ENCODE measurements around the gene NPIPB5.
"Not testable (repeated sequence)": the region's sequence is repeated elsewhere in the genome, so short reads cannot be mapped to it uniquely, and the experiment has no call there.

Gene NPIPB5

GRCh38 chr16:22510591-22510990 is at the start of gene NPIPB5:
Gene NPIPB5, plus strand, starts transcription at chr16:22510891. Its CDS starts 2,911 bp downstream, at chr16:22513802.
- DNase-seq: not testable (repeated sequence)

- DNase-seq: not testable (repeated sequence)
These were observed 41.8 kb upstream of the NPIPB5 start for GRCh38 chr16:22468846-22469245.

DNA sequence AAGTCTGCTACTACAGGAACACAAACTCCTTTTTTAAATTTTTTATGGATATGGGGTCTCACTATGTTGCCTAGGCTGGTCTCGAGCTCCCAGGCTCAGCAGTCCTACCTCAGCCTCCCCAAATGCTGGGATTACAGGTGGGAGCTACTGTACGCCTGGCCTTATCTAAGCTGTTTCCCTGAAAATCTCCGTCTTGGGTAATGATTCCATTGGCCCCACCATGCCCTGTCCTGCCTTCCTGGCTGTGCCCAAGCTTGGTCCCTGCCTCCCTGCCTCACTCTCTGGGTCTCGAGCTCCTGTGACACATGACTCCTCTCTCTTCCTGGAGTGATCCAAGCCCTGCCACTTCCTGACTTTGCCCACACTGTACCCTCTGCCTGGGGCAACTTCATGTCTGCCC is 27.3 kb downstream of the NPIPB5 start:
- not testable (repeated sequence) for DNase-seq

DNA sequence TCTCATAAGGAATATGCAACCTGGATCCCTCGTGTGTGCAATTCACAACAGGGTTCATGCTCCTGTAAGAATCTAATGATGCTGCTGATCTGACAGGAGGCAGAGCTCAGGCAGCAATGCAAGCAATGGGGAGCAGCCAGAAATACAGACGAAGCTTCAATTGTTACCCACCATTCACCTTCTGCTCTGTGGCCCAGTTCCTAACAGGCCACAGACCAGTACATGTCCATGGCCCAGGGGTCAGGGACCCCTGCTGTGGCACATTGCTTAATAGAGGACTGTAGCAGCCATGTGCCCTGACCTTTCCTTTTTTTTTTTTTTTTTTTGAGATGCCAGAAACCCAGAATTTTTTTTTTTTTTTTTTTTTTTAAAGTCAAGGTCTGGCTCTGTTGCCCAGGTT is 34.1 kb downstream of the NPIPB5 start:
- not testable (repeated sequence) for DNase-seq

DNA sequence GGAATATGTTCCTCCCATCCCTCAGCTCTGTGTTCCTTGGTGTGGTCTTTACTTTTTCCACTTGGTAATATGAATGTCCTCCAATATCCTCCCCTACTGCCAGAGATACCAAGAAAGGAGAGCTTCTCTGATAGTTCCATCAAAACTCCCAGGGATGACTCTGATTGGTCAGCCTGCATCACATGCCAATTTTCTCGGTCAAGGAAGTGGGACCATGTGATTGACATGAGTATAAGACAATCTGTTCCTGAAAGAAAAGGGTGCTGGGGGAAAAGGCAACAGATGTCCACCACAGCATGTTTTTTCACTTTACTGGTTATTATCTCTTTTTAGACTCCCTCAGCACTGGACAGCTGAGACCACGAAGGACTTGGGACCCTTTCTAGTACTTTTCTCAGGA is 35.9 kb downstream of the NPIPB5 start:
- DNase-seq: not testable (repeated sequence)

DNA sequence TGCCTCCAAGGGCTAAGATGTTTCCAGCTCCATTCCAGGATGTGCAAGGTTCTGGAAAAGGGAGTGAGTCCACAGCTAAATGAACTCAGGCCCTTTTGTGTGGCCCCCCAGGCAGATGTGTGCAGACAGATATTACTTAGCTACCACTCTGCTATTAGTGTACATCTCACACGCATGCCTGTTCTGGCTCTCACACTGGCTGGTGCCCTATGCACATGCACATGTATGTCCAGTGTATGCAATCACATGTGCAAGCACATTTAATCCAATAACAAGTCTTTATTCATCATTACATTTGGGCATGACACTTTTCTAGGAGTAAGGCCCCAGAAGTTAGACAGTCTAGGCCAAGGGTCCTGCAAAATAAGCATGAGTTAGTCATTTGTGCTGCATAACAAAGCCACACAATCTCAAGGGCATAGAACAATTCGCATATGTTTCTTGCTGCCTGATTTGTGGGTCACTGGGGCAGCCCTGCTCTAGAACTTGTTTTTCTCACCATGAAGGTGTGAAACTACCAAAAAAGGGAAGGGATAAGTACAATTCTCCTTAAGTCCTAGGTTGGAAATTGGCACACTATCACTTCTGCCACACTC is 36.6 kb downstream of the NPIPB5 start:
- not testable (repeated sequence) for DNase-seq

DNA sequence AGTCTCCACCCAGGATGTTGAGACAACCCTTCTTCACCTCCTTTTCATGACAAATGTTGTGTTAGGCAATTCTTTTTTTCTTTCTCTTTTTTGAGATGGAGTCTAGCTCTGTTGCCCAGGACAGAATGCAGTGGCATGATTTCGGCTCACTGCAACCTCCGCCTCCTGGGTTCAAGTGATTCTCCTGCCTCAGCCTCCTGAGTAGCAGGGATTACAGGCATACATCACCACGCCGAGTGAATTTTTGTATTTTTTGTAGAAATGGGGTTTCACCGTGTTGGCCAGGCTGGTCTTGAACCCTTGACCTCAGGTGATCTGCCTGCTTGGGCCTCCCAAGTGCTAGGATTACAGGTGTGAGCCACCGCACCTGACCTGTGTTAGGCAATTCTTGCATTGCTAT is 39.2 kb downstream of the NPIPB5 start:
- DNase-seq: not testable (repeated sequence)

DNA sequence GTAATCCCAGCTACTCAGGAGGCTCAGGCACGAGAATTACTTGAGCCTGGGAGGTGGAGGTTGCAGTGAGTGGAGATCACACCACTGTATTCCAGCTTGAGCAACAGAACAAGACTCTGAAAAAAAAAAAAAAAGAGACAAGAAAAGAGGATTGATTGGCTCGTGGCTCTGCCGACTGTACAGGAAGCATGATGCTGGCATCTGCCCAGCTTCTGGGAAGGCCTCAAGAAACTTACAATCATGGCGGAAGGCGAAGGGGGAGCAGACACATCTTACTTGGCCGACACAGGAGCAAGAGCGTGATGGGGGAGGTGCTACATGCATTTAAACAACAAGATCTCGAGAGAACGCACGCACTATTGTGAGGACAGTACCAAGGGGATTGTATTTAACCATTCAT is 40.5 kb downstream of the NPIPB5 start:
- DNase-seq: not testable (repeated sequence)

DNA sequence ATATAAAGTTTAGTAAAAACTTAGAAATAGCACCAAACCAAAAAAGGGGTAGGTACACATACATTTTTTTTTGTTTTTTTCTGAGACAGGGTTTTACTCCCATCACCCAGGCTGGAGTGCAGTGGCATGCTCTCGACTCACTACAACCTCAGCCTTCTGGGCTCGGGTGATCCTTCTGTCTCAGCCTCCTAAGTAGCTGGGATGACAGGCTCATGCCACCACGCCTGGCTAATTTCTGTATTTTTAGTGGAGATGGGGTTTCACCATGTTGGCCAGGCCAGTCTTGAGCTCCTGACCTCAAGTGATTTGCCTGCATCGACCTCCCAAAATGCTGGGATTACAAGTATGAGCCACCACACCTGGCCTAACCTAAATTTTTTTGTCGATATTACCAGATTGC is 41.0 kb downstream of the NPIPB5 start:
- not testable (repeated sequence) for DNase-seq

- not testable (repeated sequence) for DNase-seq
These were observed 46.1 kb downstream of the NPIPB5 start for GRCh38 chr16:22556759-22557158.

Data from amygdala (tissue), 56 donors.